Measurements from ENCODE around the gene DLL3. TPM values are rescaled to one million over a fixed set of nuclear protein-coding genes. Genes with fewer than 3 reads are reported as not detected.

The DLL3 gene
- total RNA-seq, 3 donors from 2014 or later (not counting 1 experiment from before 2014, with no cell fraction given) = not detected

DNA sequence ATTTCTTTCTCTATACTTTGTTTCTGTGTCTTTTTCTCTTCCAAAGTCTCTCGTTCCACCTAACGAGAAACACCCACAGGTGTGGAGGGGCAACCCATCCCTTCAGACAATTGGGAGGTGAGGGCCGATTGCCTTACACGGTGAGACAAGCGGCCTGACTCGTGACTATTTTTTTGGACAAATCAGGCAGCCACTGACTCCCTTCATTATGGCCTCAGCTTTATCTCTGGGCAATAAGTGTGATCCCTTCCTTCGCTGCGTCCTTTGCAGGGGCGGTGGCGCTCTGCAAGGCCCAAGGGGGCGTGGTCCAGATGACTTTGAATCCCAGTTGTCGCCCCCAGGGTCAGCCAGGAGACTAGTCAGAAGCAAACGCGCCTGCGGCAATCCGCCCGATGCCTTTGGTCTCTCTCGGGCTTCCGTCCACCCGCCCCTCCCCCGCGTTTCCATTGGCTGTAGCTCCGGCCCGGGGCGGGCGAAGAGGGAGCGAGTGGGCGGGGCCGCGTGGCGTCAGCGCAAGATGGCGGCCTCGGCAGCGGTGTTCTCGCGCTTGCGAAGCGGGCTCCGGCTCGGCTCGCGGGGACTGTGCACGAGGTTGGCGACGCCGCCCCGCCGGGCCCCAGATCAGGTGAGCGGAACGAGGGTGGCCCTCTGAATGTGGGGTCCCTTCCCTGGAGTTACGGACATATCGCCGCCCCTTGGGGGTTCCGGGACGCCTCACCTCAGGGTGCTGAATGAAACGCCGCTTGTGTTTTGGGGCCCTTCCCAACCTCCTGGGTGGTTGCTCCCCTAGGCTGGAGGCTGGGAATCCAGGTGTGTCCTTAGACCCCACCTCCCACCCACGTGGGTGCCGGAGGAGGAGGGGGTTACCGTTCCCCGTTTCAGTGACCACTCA lies 18.2 kb upstream of the DLL3 start, which contains the start of gene TIMM50:
TIMM50 (plus strand) TSS at position 502 of the 892 bp plus-strand sequence; CDS start at position 518, 16 bp downstream.
- TF ChIP-seq CTCF (IDR thresholded peaks at IDR 0.05) = no peak
- intact Hi-C loops (cut with micrococcal nuclease) = loop anchor here (1.0 to 5.0 kb wide), 2 partner anchors 35 to 83 kb away; partner anchors contain the start of gene SUPT5H
- Histone ChIP-seq H3K4me3 (ENCODE audit: low read length) (peak within 1 kb of the TSS; percentile 99), H3K27ac (ENCODE audit: low read length) (peak within 1 kb of the TSS; percentile 77), H3K9me3 (ENCODE audit: control insufficient read depth, insufficient read depth, low read length) (no peaks in the 10 kb centered on the region), H3K36me3 (ENCODE audit: control insufficient read depth, insufficient read depth, low read length) (peaks cover 4% of the 10 kb centered on the region), H3K4me1 (ENCODE audit: control insufficient read depth, insufficient read depth, low read length) (peaks cover 19% of the 10 kb centered on the region), H3K27me3 (ENCODE audit: control insufficient read depth, insufficient read depth, low read length) (no peaks in the 10 kb centered on the region)
- Mint-ChIP-seq H3K27ac (peak within 1 kb of the TSS; percentile 92 to 94), H3K9me3 (no peaks in the 10 kb centered on the region), H3K4me3 (peak within 1 kb of the TSS; percentile 93), H3K36me3 (no peaks in the 10 kb centered on the region), H3K4me1 (peaks cover 20 to 22% of the 10 kb centered on the region in 2 donors), H3K27me3 (ENCODE audit: low read depth in 2 of 2) (no peaks in the 10 kb centered on the region)
- DNase-seq (peak; percentile 96 to 97), ATAC-seq (peak; percentile 98 to 99 (median 99))
- 1% methylated on average over 60 of the region's 62 CpGs for WGBS (ENCODE audit: insufficient coverage)

DNA sequence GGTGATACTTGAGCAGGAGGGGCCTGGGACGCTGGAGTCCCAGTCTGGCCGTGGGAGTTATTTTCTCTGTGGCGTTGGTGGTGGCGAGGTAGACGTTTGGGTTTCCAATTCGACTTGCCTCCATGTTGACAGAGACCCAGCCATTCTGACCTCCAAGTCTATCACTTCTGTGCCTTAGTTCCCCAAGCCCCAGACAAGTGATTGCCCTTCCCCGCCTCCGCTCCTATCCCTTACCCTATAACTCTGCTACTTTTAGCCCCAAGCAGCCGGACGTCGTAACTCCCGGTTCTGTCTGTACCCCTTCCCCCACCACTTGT lies 17.6 kb upstream of the DLL3 start:
- peak overlapping the region; percentile 99 for H3K4me3 ChIP-seq (ENCODE audit: low read length)
- peaks cover 20 to 22% of the 10 kb centered on the region in 2 donors for H3K4me1 Mint-ChIP-seq
- H3K27ac ChIP-seq (ENCODE audit: low read length) = peak overlapping the region; percentile 77
- peak in 1 of 3 donors; percentile 3 for ATAC-seq
- peak overlapping the region; percentile 92 to 94 for H3K27ac Mint-ChIP-seq
- peaks cover 9% of the 10 kb centered on the region for H3K36me3 ChIP-seq (ENCODE audit: control insufficient read depth, insufficient read depth, low read length)
- H3K27me3 Mint-ChIP-seq (ENCODE audit: low read depth in 2 of 2) = no peaks in the 10 kb centered on the region
- no peaks in the 10 kb centered on the region for H3K9me3 ChIP-seq (ENCODE audit: control insufficient read depth, insufficient read depth, low read length)
- H3K36me3 Mint-ChIP-seq = no peaks in the 10 kb centered on the region
- H3K27me3 ChIP-seq (ENCODE audit: control insufficient read depth, insufficient read depth, low read length) = no peaks in the 10 kb centered on the region
- peak overlapping the region; percentile 93 for H3K4me3 Mint-ChIP-seq
- peaks cover 19% of the 10 kb centered on the region for H3K4me1 ChIP-seq (ENCODE audit: control insufficient read depth, insufficient read depth, low read length)
- no peaks in the 10 kb centered on the region for H3K9me3 Mint-ChIP-seq
- DNase-seq = no peak
- intact Hi-C loops (cut with micrococcal nuclease) = loop anchor here (5.0 kb wide), 1 partner anchor 84 kb away; no protein-coding TSS in a partner anchor
- under 1% methylated on average over 12 of the region's 12 CpGs for WGBS (ENCODE audit: insufficient coverage)
- no peak for TF ChIP-seq CTCF (IDR thresholded peaks at IDR 0.05)

DNA sequence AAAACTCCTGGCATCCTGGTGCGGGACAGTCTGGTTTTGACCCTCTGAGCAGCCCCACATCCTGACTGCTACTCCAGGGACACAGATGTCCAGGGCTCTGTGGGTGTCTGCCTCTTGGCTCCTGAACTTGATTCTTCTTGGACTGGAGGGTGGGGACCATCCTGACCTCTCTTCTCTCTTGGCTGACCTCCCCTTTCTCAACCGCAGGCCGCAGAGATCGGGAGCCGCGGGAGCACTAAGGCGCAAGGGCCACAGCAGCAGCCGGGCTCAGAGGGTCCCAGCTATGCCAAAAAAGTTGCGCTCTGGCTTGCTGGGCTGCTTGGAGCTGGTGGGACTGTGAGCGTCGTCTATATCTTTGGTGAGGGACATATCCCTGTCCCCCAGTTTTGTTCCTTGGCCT lies 17.1 kb upstream of the DLL3 start:
- peaks cover 19% of the 10 kb centered on the region for H3K4me1 ChIP-seq (ENCODE audit: control insufficient read depth, insufficient read depth, low read length)
- no peaks in the 10 kb centered on the region for H3K27me3 ChIP-seq (ENCODE audit: control insufficient read depth, insufficient read depth, low read length)
- DNase-seq = no peak
- WGBS (ENCODE audit: insufficient coverage) = 93% methylated on average over 11 of the region's 11 CpGs
- no peak for TF ChIP-seq CTCF (IDR thresholded peaks at IDR 0.05)
- peak overlapping the region; percentile 99 for H3K4me3 ChIP-seq (ENCODE audit: low read length)
- Mint-ChIP-seq H3K4me1 (peaks cover 20 to 25% of the 10 kb centered on the region in 2 donors), H3K9me3 (no peaks in the 10 kb centered on the region), H3K27me3 (ENCODE audit: low read depth in 2 of 2) (no peaks in the 10 kb centered on the region), H3K36me3 (no peaks in the 10 kb centered on the region), H3K4me3 (peak overlapping the region; percentile 93), H3K27ac (peak overlapping the region; percentile 81 to 94)
- H3K36me3 ChIP-seq (ENCODE audit: control insufficient read depth, insufficient read depth, low read length) = peaks cover 11% of the 10 kb centered on the region
- no peak for ATAC-seq
- H3K9me3 ChIP-seq (ENCODE audit: control insufficient read depth, insufficient read depth, low read length) = no peaks in the 10 kb centered on the region
- no peak overlapping the region for H3K27ac ChIP-seq (ENCODE audit: low read length)
- intact Hi-C loops (cut with micrococcal nuclease) = loop anchor here (5.0 kb wide), 1 partner anchor 84 kb away; no protein-coding TSS in a partner anchor
